ENCODE results near the gene C5orf15.

C5orf15 gene

GRCh38 chr5:133935667-133935940 lies 32.8 kb downstream of the C5orf15 start:
- no peak for DNase-seq

- DNase-seq = no peak
Observed at GRCh38 chr5:133934822-133935666, 33.4 kb downstream of the C5orf15 start.

DNA sequence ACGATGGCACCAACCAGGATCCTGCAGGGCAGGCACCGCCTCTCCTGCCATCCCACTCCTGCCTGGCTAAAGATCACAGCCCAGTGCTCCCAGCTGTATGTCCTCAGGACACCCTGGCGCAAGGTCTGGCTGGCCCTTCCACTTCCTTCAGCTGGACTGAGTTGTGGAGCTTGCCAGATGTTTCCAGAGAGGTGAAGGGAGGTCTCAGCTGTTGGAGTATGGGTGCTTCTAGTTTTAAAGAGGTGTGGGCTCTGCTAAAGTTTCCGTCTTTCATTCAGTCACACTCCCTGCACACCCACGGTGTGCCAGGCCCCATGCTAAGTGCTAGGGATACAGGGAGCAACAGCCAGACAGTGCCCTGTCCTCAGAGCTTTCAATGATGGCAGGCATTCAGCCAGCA lies 34.1 kb downstream of the C5orf15 start:
- no peak for DNase-seq

DNA sequence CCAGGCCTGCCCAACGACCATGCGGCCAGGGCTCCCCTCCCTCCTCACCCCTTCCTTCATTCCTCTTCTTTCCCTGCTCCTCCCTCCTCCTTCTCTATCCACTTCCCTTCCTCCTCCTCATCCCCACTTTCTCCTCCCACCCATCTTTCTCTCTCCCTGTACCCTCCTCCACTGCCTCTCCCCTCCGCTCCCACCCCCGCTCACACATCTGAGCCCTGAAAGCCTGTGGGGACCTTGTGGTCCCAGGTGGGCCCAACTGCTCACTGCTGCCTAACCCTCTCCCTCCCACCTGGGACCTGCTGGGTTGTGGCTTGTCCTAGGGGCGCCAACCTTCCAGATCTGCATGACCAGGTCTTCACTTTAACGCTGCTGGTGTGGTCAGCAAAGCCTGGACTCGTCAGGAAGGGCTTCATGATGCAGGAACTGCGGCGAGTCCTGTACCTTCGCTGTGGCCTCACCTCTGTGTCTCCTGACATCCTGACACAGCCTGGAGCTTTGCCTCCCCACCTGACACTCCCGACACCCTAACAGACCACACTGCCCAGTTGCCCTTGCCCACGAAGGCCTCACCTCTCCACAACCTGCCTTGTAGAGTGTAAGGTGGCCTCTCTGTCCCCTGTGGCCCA lies 34.6 kb downstream of the C5orf15 start:
- DNase-seq = no peak

DNA sequence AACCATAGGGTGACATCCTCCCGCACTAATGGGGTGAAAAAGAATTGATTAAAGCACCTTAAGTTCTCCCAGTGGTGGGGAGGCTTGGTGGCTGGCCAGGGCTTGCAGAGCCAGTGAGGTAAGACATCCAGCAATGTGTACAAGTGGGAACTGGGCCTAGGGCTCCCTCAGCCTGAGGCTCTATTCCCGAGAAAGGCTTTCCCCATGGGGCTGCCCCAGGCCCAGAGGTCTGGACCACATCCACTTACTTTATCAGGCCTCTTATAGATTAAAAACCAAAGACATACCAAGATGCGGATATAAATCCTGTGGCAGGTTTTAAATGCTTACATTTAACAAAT lies 35.3 kb downstream of the C5orf15 start:
- DNase-seq = no peak

GRCh38 chr5:133932441-133933168 lies 35.8 kb downstream of the C5orf15 start:
- no peak for DNase-seq

DNA sequence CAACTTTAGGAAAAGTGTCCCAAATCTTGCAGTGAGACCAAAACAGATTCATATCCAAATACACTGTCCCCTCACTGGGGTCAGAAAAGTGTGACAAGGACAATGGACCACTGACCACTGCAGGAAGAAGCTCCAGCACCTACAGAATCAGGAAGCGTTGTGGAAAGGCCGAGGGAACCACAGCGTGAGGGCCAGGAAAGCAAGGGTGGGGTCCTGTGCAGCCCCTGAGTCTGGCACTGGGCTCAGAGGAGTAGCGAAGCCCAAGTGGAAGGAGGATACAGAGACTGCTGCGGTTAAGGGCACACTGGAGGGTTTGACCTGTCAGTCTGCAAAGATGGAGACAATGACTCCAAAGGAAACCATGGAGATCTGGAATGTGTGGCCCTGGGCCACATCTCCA lies 36.9 kb downstream of the C5orf15 start:
- DNase-seq = no peak

DNA sequence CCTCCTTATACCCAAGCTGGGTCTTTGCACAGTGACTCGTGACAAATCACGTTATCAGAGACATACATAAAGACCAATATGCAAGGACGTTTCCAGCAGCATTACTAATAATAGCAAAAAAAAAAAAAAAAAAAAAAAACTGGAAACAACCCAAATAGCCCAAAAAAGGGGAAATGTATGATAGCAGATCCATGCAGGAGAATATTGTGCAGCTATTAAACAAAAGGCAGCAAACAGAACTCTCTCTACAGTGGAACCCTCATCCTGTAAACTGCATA lies 37.7 kb downstream of the C5orf15 start:
- DNase-seq = no peak

GRCh38 chr5:133930061-133930812 lies 38.2 kb downstream of the C5orf15 start:
- no peak for DNase-seq

GRCh38 chr5:133928587-133929393 lies 39.6 kb downstream of the C5orf15 start:
- no peak for DNase-seq

DNA sequence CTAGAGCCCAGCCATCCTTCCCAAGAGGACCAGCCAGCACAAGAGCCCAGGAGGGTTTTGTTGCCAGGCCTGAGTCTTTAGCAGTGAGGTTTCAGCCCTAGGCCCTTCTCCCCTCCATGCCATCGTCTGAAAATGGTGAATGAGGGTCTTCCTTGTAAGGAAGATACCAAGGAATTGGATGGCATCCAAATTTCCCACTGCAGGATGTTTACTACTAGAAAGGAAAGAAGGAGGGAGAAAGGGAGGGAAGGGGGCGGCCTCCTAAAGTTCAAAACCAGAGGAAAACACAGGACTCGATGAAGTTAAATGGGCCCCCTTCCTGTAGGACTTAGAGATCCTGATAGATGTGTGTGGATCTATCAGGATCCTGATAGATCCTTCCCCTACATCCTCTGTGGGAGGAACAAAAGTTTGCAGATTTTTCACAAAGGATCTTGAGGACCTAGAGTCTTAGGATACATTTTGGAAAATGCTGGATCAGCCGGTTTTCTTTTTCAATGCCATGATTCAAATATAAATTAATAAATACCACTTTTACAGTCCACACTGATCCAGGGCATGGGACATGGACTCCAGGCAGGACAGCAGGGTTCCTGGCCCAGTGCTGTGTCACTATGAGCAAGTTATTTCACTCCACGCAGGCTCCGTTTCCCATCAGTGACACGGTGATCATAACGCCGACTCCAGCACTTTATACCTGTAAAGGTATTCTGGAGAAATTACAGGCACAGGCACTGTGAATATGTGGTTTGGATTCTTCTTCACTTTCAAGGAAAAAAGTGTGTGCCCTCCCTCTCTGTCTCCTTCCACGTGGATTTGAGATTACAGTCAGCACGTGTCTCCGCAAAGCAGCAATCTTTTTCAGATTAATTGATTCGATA lies 40.9 kb downstream of the C5orf15 start:
- no peak for DNase-seq

- no peak for DNase-seq
Observed at GRCh38 chr5:133926489-133927299, 41.7 kb downstream of the C5orf15 start.

DNA sequence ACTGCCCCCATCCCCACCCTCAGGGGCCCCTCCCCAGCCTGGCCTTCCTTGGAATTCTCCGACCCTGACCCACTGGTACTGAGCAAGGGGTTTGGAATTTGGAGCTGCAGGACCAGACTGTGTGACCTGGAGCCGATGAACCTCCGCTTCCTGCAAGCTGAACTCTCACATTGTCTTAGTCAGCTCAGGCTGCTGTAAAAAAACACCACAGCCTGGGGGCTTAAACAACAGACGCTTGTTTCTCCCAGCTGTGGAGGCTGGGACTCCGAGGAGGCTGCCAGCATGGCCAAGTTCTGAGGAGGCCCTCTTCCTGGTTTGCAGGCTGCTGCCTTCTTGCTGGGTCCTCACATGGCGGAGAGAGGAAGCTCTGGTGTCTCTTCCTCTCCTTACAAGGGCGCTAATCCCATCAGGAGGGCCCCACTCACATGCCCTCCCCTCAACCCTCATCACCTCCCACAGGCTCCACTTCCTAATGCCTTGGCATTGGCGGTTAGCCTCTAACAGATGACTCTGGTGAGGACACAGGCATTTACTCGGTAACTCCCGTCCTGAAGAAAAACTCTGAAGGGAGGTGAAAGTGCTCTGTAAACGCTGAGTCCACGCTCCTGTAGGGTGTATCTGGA lies 42.4 kb downstream of the C5orf15 start:
- no peak for DNase-seq

DNA sequence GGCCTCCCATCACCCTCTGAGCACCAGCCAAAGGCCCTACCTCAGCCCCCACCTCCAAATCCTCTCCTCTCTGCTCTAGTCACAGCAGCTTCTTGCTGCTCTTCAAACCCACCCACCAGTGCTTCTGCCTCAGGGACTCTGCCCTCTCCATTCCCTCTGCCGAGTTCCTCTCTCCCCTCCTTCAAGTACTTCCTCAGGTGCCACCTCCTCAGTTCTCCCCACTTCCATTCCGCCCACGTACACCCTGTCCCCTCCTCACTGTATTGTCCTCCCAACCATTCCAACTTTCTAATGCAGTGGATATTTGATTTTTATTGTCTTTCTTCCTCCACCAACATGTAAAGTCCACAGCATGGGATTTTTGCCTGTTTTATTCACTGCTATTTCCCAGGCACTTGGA lies 43.2 kb downstream of the C5orf15 start:
- DNase-seq = no peak

- no peak for DNase-seq
Observed at GRCh38 chr5:133924221-133924920, 44.1 kb downstream of the C5orf15 start.

DNA sequence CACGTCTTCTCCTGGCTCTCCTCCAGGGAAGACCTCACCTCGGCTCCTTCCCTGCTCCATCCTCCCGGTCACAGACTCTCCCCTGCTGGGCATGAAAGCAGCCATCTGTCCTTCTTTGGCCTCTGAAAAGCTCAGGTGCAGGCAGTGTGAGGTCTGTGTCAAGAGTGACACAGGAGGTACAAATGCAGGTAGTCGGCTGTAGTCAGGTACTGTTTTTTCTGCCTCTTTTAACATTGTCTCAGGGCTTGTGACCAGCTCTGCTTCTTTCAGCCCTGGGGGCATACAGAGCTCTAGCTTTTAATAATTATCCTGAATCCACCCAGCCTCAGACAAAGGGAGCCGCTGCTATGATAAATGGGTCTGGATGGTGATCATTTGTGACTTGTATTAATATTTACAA lies 46.4 kb downstream of the C5orf15 start:
- no peak for DNase-seq

GRCh38 chr5:133921069-133921468 lies 47.4 kb downstream of the C5orf15 start:
- DNase-seq = no peak

GRCh38 chr5:133919148-133920136 lies 49.0 kb downstream of the C5orf15 start:
- no peak for DNase-seq

GRCh38 chr5:133918731-133919130 lies 49.7 kb downstream of the C5orf15 start:
- no peak for DNase-seq

Measured in NCI-H1048 (cell line).